HL-60 (cell line): Measurements from ENCODE around the gene CBLC.
A peak's percentile ranks its signal among the peaks of the same experiment; 100 is the strongest.

ENCODE experiments used
- DNase-seq, 2 experiments: peaks; one replicate each; pipeline ENCODE4 v3.0.0-alpha.2; 2010 to 2020; ENCODE audit warnings: low read depth in 1 of 2, low spot score in 1 of 2
- H3K27ac ChIP-seq: fragments of 250-450 bp; sonication (Bioruptor Pico); replicated peaks from 2 replicates; pipeline ENCODE4 v1.5.1; 2020; ENCODE audit warnings: mild to moderate bottlenecking, moderate library complexity
- H3K27me3 ChIP-seq: fragments of 250-450 bp; sonication (Bioruptor Pico); 2 replicates; pipeline ENCODE4 v1.5.1; 2021; ENCODE audit warnings: mild to moderate bottlenecking, moderate library complexity; ENCODE audit not compliant: insufficient read depth, poor library complexity, severe bottlenecking
- H3K4me3 ChIP-seq: replicated peaks from 2 replicates; pipeline ENCODE4 v1.5.1; 2011; ENCODE audit warnings: mild to moderate bottlenecking, control low read depth, low read length; ENCODE audit not compliant: insufficient read depth
- CTCF ChIP-seq: IDR thresholded peaks from one replicate; pipeline ENCODE4 v1.5.1; 2011; ENCODE audit warnings: low read length, control low read depth, inconsistent platforms; ENCODE audit not compliant: insufficient read depth
- GABPA ChIP-seq: IDR thresholded peaks from 2 replicates; pipeline ENCODE4 v1.6.1; 2012; ENCODE audit warnings: low read depth
- POLR2AphosphoS5 ChIP-seq: IDR thresholded peaks from 2 replicates; pipeline ENCODE4 v1.6.1; 2012; ENCODE audit warnings: low read depth
- REST ChIP-seq: IDR thresholded peaks from 2 replicates; pipeline ENCODE4 v1.6.1; 2012; ENCODE audit warnings: low read depth; ENCODE audit not compliant: insufficient replicate concordance
- SPI1 ChIP-seq: IDR thresholded peaks from 2 replicates; pipeline ENCODE4 v1.6.1; 2012; ENCODE audit warnings: low read depth, mild to moderate bottlenecking, borderline replicate concordance

CBLC gene

GRCh38 chr19:44753932-44754749, 23.5 kb upstream of the CBLC start:
- Histone ChIP-seq H3K4me3 (peak overlapping the region; percentile 39), H3K27me3 (no peaks in the 10 kb centered on the region), H3K27ac (peak overlapping the region; percentile 85)
- peak; percentile 64; the same call in 1 of the 2 replicates for TF ChIP-seq SPI1
- TF ChIP-seq GABPA, result no peak
- no peak for TF ChIP-seq REST
- DNase-seq, result peak; percentile 85 to 89

- Histone ChIP-seq H3K27me3 (no peaks in the 10 kb centered on the region), H3K27ac (peak overlapping the region; percentile 85), H3K4me3 (peak overlapping the region; percentile 39)
These were observed 23.0 kb upstream of the CBLC start for GRCh38 chr19:44754750-44755080.

GRCh38 chr19:44755219-44755618, 22.5 kb upstream of the CBLC start:
- no peak for DNase-seq
- Histone ChIP-seq H3K27me3 (no peaks in the 10 kb centered on the region), H3K4me3 (no peak overlapping the region), H3K27ac (peak overlapping the region; percentile 85)
- TF ChIP-seq GABPA, result no peak
- TF ChIP-seq CTCF, result no peak
- no peak for TF ChIP-seq POLR2AphosphoS5
- TF ChIP-seq REST, result no peak
- no peak for TF ChIP-seq SPI1

More at GRCh38 chr19:44754750-44755080, 23.0 kb upstream of the CBLC start:
- no peak for TF ChIP-seq CTCF
- TF ChIP-seq GABPA, result no peak
- no peak for TF ChIP-seq POLR2AphosphoS5
- TF ChIP-seq REST, result no peak
- no peak for DNase-seq
